NB4 (cell line): ENCODE results near the gene RHEBL1.

ENCODE experiments used
- DNase-seq: peaks from one replicate; pipeline ENCODE4 v3.0.0; 2010; ENCODE audit warnings: low read depth
- H3K4me3 ChIP-seq: one replicate; pipeline ENCODE4 v1.5.1; 2011; ENCODE audit warnings: mild to moderate bottlenecking, low read depth, low read length, moderate library complexity
- CTCF ChIP-seq: IDR thresholded peaks from one replicate; pipeline ENCODE4 v1.5.1; 2012; ENCODE audit warnings: low read depth, low read length
- MYC ChIP-seq: IDR thresholded peaks from 2 replicates; pipeline ENCODE4 v1.6.1; 2011; ENCODE audit warnings: low read depth, low read length
- POLR2A ChIP-seq: IDR thresholded peaks from 2 replicates; pipeline ENCODE4 v1.6.1; 2011; ENCODE audit warnings: mild to moderate bottlenecking; ENCODE audit not compliant: insufficient read length; ENCODE audit errors: extremely low read depth
- TF ChIP-seq, protein P1 (sequence below): IDR thresholded peaks from 2 replicates; pipeline ENCODE4 v1.6.1; 2011; ENCODE audit warnings: low read depth, low read length

RHEBL1 gene

GRCh38 chr12:49091836-49092085 lies 22.0 kb upstream of the RHEBL1 start:
- TF ChIP-seq CTCF, result no peak
- no peak overlapping the region for H3K4me3 ChIP-seq
- DNase-seq, result no peak

GRCh38 chr12:49091056-49091835 lies 21.5 kb upstream of the RHEBL1 start:
- no peak for TF ChIP-seq CTCF
- TF ChIP-seq, protein P1, sequence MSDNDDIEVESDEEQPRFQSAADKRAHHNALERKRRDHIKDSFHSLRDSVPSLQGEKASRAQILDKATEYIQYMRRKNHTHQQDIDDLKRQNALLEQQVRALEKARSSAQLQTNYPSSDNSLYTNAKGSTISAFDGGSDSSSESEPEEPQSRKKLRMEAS, result no peak
- no peak for TF ChIP-seq POLR2A
- H3K4me3 ChIP-seq, result no peak overlapping the region
- no peak for DNase-seq

DNA sequence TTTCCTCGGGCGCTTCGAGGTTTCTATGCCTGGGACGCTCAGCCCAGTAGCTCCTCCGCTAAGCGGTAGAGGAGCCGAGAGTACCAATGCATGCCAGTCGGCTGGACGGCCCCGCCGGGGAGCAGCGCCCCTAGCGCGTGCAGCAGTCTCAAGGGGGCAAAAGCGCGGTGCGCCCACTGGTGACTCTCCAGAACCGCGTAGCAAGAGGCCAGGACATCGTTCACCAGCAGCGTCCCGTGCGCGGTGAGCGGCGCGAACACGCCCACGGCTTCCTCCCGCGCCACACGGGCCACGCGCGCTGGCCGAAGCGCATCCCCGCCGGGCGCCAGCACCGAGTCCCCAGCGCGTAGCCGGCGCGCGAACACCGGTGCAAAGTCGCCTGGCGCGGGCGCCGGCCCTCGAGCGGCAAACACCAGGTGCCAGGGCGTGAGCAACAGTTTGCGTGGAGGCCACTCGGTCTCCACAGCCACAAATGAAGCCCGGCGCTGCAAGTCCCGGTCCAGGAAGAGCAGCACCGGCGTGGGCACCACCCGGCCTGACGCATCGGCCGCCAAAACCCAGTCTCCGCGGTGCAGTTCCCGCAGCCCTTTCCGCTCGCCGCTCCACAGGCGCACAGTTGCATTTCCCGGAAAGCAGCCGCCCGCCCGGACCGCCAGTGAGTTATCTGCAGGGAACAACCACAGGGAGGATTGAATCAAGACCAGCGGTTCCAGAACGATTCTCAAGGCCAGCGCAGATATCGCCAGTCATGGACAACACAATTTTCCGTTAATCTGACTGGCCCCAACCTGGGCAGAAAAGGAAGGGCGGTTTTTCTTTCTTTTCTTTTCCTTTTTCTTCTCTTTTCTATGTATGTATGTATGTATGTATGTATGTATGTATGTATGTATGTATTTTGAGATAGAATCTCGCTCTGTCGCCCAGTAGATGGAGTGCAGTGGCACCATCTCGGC lies 20.3 kb upstream of the RHEBL1 start:
- TF ChIP-seq, protein P1, result no peak
- TF ChIP-seq CTCF (no peak), POLR2A (no peak), MYC (no peak)
- H3K4me3 ChIP-seq, result no peak overlapping the region
- no peak for DNase-seq

DNA sequence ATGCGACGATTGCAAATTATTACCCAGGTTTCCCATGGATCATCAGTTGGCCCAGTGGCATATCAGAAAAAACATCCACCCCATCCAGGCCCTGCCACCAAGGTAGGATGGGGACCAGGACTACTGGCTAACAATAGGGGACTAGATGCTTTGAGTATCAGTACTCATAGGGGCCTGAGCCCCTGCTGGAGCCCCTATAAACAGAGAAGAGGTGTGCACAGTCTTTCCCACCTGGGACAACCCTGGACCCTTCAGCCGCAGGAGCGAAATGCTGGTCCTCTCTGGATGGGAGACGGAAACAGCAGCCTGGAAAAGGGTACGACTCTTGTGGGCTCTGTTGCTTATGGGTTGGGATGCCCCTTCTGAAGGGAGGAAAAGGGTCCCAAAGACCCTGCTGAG lies 19.2 kb upstream of the RHEBL1 start:
- no peak for TF ChIP-seq CTCF
- TF ChIP-seq MYC, result no peak
- TF ChIP-seq, protein P1, result no peak
- TF ChIP-seq POLR2A, result no peak
- H3K4me3 ChIP-seq, result no peak overlapping the region
- no peak for DNase-seq

- TF ChIP-seq, protein P1, result peak; percentile 49; the same call in 1 of the 2 replicates
- TF ChIP-seq POLR2A (no peak), CTCF (peak; percentile 92), MYC (peak; percentile 34)
- DNase-seq, result peak; percentile 93
- H3K4me3 ChIP-seq, result peak overlapping the region; percentile 25
These were observed 18.6 kb upstream of the RHEBL1 start for GRCh38 chr12:49088150-49088931.
